Stimulated activated CD8-positive, alpha-beta memory T cell treated with anti-CD3 and anti-CD28 coated beads, Interleukin-7, amount 100 ng/mL, for 24 hours (primary cell): ENCODE measurements around the gene ANAPC7.
"Not testable (repeated sequence)": the region's sequence is repeated elsewhere in the genome, so short reads cannot be mapped to it uniquely, and the experiment has no call there.

Experiments
- DNase-seq: peaks from one replicate; pipeline ENCODE4 v3.0.0-alpha.2; 2020; ENCODE audit warnings: low read depth

ANAPC7 gene, protein sequence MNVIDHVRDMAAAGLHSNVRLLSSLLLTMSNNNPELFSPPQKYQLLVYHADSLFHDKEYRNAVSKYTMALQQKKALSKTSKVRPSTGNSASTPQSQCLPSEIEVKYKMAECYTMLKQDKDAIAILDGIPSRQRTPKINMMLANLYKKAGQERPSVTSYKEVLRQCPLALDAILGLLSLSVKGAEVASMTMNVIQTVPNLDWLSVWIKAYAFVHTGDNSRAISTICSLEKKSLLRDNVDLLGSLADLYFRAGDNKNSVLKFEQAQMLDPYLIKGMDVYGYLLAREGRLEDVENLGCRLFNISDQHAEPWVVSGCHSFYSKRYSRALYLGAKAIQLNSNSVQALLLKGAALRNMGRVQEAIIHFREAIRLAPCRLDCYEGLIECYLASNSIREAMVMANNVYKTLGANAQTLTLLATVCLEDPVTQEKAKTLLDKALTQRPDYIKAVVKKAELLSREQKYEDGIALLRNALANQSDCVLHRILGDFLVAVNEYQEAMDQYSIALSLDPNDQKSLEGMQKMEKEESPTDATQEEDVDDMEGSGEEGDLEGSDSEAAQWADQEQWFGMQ

GRCh38 chr12:110403146-110403975, at the start of gene ANAPC7:
Gene ANAPC7 (minus strand): TSS chr12:110403708. CDS start chr12:110403627, 81 bp downstream.
- peak; percentile 75 for DNase-seq

DNA sequence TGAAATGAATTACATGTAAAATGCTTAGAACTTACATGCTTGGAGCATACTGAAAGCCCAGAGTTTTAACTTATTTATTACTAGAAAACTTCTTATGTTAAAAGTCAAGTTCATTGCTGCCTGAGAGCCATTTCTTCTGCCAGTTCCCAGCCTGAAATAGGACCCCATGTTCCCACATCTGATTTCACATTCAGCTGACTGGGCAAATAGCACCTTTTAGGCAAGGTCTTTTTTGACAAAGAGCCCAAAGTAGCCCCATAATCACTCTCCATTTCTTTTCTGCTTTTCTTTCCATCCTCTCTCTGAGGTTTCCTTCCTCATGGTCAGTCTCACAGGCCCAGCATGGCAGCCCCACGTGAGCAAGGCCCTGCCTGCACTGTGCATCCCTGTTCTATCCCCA, 47.8 kb upstream of the ANAPC7 start:
- DNase-seq, result no peak

DNA sequence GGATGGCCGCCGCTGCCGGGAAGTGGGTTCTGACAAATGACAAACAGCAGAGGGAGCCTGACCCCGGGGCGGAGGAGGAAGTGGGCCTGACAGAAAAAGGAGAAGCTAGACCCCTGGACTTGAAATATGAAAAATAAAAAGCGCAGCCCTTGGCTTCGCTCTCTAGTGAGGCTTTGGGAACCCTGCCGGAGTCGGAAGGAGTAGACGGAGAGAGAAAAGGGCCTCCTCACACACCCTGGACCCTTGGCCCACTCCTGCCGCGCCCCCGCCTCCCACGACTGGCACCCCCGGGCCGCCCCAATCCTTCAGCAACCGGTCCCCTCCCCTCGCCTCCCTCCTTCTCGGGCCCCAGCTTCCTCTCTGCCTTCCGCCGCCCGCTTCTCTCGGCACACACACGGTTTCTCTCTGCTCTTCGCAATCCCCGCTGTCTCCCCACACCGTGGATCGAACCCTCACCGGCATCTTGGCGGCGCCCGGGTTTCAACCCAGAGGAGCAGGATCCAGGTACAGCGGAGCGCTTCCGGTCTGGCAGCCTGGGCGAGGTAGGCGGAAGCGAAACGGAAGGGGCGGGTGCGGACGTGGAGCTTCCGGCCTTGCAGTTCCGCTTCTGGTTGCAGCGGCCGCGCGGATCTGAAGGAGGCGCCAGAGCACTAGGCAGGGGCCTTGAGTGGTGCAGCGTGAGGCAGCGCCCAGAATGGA, 46.4 kb upstream of the ANAPC7 start, which contains the start of gene ARPC3:
Gene ARPC3 (minus strand): TSS at position 539 of the 699 bp plus-strand sequence. CDS start 77 bp downstream, at position 462.
- DNase-seq, result peak; percentile 90

- no peak for DNase-seq
Measured at GRCh38 chr12:110444455-110444854, 40.9 kb upstream of the ANAPC7 start.

DNA sequence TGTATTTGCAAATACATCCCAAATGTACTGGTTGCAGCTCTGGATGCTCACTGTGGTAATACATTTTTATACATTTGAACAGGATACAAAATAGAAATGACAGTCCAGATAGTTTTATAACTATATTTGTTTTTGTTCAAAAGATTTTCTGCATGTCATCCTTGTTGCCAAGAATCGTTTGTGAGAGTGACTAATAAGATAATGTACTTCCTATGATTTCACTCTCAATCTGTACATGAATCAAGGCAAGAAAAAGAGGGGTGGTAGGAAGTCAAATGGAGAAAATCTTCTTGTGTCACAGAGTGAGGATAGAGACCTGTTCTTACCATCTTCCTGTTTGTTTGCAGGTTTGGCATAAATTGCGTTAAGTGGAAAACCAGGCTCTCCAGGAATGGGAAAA, 32.7 kb upstream of the ANAPC7 start:
- no peak for DNase-seq

GRCh38 chr12:110431957-110432587, 28.6 kb upstream of the ANAPC7 start:
- no peak for DNase-seq

DNA sequence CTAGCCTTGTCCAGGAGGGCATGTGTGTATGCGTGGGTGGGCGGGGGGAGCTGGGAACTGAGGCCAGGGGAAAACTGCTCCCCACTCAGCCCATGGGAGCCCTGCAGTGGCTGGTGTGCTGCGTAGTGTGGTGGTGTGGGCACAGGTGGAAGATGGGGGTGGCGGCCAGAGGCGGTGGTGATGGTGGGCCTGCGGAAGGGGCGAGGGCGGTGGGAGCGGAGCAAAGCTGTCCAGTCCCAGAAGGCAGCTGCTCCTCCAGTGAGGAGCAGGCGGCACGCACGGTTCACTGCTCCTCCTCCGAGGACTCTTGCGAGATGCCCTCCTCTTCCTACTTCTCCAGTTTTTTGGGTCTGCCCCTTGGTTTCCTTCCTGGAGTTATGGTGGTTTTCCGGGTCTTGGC, 26.2 kb upstream of the ANAPC7 start:
- DNase-seq, result not testable (repeated sequence)

GRCh38 chr12:110426406-110426805, 22.9 kb upstream of the ANAPC7 start:
- DNase-seq, result no peak

- no peak for DNase-seq
Measured at GRCh38 chr12:110424237-110424636, 20.7 kb upstream of the ANAPC7 start.

DNA sequence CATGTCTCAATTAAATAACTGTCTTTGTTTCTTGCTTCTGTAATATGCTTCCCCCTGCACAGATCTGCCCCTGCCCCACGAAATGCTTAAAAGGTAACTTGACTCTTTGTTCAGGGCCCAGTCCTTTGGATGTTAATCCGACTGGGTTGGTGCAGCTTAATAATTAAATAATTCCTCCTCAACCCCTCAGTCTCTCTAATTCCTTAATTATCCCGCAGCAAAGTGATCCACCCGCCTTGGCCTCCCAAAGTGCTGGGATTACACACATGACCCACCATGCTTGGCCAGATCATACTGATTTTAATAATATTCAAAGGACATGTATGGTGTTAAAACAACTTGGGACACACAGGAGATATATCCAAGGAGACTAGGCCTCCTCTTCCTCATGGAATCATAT, 18.2 kb upstream of the ANAPC7 start:
- no peak for DNase-seq

DNA sequence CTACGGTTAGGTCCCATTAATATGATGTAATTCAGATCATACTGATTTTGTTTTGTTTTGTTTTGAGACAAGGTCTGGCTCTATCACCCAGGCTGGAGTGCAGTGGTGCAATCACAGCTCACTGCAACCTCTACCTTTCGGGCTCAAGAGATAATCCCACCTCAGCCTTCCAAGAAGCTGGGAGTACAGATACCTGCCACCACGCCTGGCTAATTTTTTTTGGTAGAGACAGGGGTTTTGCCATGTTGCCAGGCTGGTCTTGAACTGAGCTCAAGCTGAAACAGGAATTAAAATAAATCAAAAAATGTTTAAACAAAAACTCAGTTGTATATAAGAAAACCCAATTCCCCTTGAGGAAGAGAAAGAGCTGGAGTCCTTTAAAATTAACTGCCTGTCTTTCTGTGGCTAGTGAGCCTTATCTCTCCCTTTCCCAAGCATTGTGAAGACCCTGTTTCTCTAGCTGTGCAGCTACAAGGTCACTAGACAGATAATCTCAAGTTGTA, 17.7 kb upstream of the ANAPC7 start:
- DNase-seq, result no peak

DNA sequence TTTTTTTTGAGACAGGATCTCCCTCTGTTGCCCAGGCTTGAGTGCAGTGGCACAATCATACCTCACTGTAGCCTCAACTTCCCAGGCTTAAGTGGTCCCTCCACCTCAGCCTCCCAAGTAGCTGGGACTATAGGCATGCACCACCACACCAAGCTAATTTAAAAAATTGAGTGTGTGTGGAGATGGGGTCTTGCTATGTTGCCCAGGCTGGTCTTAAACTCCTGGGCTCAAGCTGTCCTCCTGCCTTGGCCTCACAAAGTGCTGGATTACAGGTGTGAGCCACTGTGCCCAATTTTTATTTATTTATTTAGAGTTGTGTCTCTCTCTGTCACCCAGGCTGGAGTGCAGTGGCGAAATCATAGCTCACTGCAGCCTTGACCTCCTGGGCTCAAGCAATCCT, 17.1 kb upstream of the ANAPC7 start:
- DNase-seq, result not testable (repeated sequence)

GRCh38 chr12:110417113-110417512, 13.6 kb upstream of the ANAPC7 start:
- DNase-seq, result not testable (repeated sequence)

DNA sequence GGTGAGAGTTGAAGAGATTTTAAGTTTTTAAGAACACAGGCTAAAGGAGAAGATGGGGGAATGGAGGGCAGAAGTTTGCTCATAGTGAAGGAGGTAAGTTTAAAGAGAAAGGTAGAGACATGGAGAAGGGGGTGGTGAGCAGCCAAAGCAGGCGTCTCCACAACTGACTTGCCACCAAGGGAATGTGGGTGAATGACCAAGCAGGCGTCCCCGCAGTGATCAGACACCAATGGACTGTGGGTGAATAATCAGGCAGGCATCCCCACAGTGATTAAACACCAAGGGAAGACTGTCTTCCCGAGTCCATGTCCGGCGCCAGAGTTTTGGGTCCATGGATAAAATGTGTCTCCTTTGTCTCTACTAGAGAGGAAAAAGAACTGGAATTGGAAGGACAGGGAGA, 6.6 kb upstream of the ANAPC7 start:
- DNase-seq, result not testable (repeated sequence)

GRCh38 chr12:110405126-110405662, 1.7 kb upstream of the ANAPC7 start:
- DNase-seq, result not testable (repeated sequence)

DNA sequence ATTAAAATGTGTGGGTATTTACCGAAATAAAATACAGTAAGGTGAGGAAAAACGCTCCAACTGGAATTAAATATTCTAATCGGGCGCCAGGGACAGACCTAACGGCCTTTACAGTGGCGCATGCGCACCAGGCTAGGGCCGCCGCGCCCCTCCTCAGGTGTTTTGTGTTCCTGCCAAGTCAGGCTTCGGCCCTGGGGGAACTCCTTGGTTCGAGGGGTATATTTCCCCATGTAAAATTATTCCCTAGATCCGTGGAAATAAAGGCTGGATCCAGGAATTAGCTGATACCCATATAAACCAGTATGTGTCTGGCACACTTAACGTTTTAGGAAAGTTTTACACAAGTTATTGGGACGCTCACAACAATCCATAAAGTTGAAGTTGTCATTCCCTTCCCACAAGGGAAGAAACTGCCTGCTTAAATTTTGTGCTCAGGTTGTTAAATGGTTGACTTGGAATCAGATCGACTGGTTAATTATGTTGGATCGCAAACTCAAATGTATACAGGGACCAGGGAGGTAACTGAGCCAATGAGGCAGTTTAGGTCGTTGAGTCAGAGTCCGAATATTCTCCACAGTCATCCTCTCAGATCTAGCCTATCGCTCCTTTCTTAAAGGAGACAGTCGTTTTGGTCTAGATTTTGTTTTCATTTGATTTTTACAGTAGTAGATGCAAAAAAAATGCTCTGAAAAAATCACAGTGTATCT, 621 bp upstream of the ANAPC7 start:
- peak; percentile 50 for DNase-seq

- no peak for DNase-seq
Measured at GRCh38 chr12:110382683-110383082, 20.8 kb downstream of the ANAPC7 start.

DNA sequence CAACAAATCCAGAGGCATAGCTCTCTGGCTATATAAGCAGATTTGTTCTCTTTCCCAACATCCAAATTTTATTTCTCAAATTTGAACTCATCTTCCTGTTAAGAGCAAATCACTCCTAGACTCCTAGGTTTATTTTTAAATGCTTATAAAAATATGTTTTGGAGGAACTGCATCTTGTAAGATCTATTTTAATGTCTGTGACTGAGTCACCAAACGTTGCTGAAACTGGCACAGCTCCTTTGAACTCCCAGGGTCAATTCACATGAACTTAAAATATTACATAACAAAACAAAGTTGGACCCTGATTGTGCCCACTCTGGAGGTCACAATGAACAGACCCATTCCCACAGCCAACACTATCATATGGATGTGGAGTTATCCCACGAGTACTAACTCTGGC, 23.9 kb downstream of the ANAPC7 start:
- DNase-seq, result no peak

GRCh38 chr12:110379197-110379596, 24.3 kb downstream of the ANAPC7 start:
- DNase-seq, result no peak

GRCh38 chr12:110378131-110378790, 25.2 kb downstream of the ANAPC7 start:
- DNase-seq, result not testable (repeated sequence)
